GM19043 (cell line): ENCODE measurements around the gene MPZL2.

Experiments used
- ATAC-seq: cut with Tn5 transposase; IDR thresholded peaks from one replicate; pipeline ENCODE4 v1.9.1; 2021; ENCODE audit warnings: low read depth; ENCODE audit not compliant: unreplicated experiment

Gene MPZL2

DNA sequence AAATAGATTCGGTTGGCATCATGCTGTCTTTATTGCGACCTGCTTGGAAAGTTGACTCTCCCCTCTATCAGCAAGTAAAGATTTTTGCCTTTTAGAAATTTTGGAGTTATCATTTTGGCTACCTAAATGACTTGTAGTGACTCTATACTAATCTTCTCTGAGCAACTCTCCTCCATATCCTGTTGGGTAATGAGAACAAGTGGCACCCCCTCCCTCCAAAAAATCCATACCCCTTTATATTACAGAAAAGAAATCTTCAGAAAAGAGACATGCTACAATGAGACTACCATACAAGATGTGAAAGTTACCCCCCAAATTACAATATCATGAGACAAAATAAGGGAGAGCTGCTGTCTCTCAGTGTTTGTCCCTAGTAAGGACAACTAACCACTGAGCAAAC is 40.5 kb downstream of the MPZL2 start:
- no peak for ATAC-seq

DNA sequence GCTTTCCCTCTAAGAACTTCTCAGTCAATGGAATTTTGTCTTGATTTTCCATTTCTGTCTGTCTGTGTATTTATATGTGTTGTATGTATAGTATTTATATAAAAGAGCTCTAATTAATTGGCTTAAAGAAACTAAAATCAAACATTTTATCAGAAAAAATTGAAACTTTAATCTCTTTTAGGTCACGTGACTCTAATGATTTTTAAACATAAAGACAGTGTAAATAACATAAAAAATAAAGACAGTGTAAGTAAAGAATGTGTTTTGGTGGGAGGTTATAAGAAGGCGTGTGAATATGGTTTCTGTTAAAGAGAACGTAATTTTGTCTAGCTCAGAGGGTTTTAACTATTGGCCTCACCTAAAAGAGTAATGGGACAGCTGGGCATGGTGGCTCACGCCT is 41.7 kb downstream of the MPZL2 start:
- ATAC-seq: no peak

DNA sequence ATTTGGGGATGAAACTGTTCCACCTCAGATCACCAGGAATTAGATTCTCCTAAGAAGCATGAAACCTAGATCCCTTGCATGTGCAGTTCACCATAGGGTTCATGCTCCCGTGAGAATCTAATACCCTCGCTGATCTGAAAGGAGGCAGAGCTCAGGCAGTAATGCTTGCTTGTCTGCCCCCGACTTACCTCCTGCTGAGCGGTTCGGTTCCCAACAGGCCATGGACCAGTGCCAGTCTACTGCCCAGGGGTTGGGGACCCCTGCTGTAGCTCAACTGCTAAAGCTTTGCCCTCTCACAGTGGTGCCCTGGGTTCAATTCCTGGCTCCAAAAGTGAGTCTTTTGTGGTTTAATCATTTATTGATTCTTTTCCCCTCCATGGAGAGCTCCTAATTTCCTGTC is 42.7 kb downstream of the MPZL2 start:
- ATAC-seq: no peak

DNA sequence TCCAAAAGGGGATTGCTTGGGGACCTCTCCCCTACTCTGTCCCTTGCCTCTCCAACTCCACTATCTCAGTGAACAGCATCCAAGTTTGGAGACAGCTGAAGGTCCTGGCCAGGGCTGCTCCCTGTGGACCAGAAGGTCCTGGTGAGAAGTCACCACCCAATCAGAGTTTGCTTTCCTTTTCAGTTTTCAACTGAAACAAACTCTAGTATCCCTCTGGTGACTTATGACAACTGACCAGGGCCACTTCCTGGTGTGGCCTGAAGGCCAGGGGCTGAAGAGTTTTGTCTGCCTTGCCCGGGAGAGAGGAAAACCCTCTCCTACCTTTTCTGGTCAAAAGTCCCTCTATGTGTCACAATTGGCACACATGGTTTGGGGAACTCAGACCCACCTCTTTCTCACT is 44.4 kb downstream of the MPZL2 start:
- ATAC-seq: no peak

DNA sequence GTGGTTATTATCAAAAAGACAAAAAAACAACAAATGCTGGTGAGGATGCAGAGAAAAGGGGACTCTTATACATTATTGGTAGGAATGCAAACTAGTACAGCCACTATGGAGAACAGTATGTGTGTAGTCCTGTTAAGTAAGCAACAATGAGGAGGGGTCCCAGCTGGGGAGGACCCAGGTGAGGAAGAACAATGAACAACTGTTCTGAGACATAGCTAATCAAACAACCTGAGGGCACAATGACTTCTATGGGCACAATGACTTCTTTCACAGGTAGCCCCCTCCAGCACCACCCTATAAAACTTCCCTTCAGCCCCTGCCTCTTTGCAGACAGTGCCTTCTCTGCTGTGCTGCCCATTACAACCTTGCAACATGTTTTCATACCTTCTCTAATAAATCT is 44.9 kb downstream of the MPZL2 start:
- no peak for ATAC-seq

DNA sequence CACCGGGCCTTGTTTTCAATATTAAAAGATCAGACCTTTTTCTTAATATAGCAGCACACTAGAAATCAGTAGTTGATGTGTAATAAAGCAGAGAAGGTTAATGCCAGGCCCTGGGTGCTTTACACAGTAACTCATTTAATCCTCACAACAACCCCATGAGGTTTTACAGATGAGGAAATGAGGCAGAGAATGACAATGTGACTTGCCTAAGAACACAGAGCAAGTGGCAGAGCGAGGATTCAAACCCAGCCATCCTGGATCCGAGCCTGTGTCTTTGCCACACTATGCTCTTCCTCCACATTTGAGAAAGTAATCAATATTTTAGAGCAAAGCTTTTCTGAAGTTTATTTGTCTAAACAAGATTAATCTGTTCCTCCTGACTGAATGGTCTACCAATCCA is 46.5 kb downstream of the MPZL2 start:
- ATAC-seq: no peak

DNA sequence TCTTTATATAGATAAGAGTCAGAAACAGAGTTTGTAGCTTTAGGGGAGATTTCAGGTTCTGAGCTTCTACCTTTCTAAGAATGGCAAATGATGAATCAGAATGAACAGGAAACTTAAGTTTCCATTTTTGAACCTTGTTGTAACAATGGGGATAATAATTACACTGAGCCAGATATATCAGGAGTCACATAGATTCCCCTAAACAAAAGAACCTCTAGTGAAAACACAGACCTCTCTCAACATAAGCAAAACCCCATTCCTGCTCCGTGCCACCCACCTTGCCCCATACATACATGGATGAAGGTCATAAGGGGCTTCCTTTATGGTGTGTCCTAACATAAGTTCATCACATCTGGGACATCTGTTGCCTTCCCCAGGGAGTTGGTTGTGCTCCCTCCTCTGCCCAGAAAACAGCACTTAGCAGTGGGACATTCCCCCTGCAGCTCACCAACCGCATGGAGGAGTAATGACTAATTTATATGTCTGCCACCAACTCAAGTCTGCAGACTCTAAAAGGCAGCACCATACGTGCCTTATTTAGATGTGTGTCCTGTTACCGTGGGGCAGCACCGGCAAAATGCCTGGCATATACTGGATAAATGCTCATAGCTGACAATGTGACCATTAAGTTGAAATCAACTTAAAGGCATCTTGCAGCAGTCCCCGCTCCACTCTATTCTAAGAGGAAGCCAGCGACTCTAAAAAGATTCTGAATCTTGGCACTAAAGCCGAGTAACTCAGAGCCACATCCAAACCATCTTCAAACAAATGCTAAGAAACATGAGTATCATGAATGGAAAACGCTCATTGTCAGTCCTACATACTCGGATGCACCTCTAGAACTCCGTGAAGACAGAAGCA is 47.2 kb downstream of the MPZL2 start:
- ATAC-seq: no peak

DNA sequence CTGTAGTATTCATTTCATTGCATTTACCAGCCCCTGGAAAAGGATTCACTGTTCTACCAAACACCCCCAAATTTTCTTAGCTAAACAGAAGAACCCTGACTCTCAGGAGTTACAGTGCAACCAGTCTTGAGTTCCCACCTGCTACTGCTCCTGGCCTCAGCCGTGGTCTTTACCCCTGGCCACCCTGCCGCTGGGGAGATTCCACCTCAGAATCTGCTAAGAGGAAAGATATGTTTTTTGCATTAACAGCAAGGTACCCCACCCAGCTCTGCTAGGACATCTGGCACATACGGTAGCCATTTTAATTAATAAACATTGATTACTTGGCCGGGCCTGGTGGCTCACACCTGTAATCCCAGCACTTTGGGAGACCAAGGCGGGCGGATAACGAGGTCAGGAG is 48.3 kb downstream of the MPZL2 start:
- ATAC-seq: no peak

DNA sequence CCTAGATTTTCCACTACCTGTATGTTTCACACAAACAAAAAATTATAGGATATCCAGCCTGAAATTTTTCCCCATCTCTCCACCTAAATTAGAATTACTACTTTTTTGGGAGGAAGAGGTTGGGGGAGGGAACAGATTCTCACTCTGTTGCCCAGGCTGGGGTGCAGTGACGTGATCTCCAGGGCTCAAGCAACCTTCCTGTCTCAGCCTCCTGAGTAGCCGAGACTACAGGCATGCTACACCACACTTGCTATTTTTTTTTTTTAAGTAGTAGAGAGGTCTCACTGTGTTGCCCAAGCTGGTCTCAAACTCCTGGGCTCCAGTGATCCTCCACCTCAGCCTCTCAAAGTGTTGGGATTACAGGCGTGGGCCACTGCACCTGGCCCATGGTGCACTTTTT is 48.8 kb downstream of the MPZL2 start:
- ATAC-seq: no peak

DNA sequence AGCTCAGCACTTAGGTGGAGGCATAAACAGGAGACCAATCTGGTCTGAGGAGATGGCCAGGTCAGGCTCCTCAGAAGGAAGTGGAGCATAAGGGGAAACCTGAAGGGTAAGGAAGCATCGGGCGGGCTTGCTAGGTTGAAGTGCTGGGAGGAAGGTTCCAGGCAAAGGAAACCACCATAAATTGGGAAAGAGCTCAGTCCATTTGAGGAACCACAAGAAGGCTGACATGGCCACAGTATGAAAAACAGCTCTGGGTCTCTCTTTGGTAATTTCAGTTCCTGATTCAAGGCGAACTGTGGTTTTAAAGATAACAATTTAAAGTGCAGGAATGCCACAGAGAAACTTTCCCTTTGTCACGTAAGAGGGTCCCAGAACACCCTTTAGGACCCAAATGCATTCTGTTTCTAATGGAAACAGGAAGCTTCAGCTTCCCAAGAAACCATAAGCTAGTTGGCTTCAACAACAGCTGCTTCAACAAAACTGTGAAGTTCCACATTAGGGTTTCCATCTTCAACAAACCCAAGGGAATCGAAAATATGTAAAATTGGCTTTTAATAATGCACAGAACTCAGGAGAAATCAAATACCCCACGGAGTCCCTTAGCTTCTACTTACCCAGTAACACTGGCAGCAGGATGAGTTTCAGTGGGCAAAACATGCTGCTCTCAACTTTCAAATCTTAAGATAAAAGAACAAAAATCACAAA is 49.7 kb downstream of the MPZL2 start:
- no peak for ATAC-seq

DNA sequence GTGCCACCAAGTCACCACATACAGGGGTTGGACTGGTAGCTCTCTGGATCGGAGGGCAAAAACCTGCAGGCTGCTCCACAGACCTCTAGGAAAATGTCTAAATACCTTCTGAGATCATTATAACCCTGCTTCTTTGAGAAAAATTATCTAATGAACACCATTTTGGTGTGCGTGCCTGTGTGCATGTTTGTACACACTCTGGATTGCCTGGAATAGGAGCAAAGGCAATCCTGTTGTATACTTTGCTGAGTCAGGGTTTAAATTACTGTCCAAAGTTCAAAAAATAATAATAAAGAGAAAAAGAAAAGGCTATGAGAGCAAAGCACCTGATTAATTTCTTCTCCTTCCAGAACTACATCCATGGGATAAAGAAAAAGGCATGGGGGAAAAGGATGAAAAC is 50.3 kb downstream of the MPZL2 start:
- no peak for ATAC-seq

DNA sequence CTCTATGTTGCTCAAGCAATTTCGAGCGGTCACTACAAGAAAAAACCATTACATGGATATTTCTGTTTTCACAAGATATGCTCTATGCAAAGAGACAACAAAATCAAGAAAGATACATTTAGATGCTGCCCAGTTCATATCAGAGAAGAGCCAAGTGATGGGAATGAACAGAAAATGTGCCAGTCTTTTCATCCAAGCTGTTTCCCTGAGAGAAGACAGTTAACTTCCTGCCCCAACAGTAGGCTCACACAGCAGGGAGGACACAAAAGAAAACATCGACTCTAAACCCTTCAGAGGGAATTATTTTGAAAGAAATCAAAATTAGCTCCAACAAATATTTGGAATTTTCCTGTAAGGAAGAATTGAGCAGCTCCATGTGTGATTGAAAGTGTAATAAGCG is 50.9 kb downstream of the MPZL2 start:
- no peak for ATAC-seq

DNA sequence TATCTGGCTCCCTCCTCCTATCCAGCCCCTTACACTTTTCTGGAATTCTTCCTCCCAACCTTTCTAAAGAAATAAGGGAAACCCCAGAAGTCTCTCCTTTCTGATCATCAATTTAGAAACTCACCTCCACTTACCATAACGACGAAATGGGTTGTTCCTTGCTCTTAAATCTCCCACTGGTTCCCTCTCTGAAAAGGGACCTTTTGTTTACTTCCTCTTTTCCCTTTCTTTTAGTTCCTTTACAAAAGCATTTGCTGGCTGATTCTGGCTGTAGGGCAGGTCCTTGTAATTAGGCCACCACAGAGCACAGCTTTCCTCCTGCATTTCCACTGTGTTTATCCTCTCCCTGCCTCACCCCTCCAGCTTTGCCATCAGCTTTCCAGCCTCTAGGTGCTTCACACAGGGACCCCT is 51.3 kb downstream of the MPZL2 start:
- no peak for ATAC-seq

DNA sequence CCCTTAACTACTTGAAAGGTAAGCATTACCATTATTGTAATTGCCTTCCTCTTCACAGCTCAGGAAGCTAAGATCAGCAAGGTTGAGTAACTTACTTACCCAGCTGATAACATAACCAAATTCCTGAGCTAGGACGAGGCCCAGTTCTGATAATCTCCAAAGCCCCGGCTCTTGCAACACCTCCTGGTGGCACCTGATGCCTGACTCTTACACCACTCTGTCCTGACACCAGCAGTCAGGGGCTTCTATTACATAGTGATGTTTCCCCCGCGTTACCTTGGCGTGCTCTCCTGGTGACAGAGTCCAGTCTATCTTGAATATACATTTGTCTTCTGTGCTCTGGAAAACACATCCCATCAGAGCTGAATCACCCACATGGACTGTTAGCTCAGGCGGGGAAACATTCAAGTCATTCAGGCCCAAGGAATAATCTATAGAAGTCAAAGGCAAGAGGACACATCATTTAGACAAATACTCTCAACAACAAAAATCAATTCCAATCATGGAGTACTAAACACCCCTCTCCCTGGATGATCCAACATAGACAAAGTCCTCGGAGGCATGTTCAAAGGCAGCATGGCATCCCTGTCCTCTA is 51.9 kb downstream of the MPZL2 start:
- ATAC-seq: no peak

DNA sequence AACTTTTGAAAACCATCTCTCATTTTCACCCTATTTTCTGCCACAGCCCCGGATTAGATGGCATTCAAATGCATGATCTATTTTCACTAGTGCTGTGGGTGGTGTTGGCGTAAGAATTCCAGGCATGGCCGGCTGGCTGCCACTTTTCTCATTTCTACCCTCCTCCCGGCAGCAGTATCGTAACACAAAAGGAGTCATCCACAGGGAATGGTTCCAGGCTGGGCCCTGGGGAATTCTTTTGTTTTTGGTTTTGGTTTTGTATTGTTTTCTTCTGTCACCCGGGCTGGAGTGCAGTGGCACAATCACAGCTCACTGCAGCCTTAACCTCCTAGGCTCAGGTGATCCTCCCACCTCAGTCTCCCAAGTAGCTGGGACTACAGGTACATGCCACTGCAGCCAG is 53.1 kb downstream of the MPZL2 start:
- ATAC-seq: no peak

DNA sequence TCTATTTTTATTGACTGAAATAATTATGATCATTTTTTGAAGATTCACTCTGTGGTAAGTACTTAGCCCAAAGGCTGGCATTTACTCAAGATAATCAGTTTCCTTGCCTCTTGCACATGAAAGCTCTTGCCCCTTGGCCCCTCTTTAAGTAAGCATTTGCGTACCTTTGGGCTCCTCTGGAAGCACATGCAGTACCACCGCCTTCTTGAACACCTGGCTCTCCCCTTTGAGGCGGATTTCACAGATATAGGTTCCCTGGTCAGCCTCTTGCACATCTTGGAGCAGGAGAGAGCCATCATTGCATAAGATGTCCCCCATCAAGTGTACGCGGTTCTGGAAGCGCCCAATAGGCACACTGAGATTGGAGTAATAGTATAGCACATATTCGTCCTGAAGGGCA is 53.8 kb downstream of the MPZL2 start:
- ATAC-seq: no peak

DNA sequence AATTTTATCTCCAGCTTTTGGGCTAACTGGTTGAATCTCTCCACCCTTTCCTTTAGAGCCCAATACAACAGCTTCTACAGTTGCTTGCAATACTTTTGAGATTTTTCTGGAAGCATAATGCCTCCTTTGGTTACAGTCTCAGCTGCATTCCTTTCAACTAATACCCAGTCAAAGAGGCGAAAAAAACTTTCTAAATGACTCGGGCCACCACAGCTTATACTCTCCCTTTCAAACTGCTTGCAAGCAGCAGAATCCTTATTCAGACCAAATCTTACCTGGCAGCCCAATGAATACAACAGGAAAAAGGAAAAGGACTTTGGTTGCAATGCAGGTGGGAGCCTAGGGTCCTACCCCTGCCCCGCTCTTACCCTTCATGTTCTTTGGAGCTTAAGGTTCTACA is 55.1 kb downstream of the MPZL2 start:
- no peak for ATAC-seq

DNA sequence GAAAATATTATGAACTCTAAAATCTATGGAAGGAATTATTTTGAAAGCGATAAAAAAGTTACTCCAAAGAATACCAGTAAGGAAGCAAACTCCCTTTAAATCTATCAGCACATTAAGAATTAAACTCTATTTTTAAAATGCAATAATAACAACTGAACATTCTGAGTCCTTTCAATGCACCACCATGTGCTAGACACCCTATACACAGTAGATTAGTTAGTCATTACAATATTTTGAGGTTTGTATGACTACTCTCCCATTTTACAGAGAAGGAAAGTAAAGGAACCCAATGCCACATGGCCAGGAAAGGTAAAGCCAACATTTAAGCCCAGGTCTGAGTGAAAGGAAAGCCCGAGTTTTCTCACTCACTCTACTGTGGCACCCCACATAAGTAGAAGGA is 57.0 kb downstream of the MPZL2 start:
- no peak for ATAC-seq

DNA sequence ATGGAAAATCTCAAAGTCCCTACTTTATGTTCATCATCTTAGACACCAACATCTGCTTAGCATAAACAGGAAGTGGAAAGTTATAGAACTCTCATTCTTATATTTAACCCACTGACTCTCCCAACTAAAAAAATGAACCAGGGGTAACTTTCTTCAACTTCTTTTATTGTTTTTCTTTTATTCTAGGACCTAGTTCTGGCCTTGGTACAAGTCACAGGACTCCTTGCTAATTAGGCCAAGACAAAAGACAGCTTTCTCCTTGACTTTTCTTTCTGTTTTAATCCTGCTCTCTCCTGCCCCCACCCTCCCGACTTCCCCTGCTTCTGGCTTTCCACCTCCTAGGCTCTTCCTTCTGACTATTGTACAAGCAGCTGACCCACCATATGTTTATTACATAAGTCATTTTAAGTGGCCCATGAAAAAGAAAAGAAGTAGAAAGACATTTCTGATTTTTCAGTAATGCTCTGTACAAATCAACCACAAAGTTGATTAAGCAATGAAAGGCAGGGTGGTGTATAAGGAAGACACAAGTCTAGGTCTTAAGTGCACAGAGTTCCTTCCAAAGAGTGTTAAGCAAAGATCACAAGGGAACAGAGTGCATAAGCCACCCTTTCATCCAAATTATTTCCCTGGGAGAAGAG is 57.6 kb downstream of the MPZL2 start:
- ATAC-seq: no peak

DNA sequence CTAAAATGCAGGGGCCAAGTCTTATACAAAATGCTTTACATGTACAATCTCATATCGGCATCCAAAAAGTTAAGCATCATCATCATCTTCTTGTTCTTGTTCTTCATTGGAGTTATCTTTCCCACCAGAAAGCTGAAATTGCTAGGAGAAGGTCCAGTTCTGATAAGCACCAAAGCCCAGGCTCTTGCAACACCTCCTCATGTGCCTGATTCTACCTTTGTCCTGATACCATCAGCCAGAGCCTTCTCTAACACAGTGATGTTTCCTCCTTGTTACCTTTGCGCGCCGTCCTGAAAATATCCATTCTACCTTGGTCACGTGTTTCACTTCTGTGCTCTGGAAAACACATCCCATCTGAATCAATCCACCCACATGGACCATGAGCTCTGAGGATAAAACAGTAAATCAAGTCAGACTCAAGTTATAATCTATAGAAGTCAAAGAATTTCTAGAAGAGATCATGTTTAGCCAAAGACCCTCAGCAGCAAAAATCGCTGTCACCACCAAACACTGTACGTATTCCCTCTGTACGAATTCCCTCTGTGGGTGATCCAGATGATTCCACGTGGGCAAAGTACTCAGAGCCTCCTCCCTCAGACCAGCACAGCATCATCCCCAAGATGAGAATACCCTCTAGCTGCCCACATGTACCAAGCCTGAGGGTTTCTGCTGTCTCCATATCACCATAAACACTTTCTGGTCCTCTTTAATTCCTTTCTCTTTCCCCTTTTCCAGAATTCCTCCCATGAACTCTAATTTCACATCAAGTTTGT is 58.3 kb downstream of the MPZL2 start:
- no peak for ATAC-seq
